Measurements from ENCODE around the gene CTAG1B.
"Not testable (repeated sequence)": the region's sequence is repeated elsewhere in the genome, so short reads cannot be mapped to it uniquely, and the experiment has no call there.

- TF ChIP-seq, protein P1, sequence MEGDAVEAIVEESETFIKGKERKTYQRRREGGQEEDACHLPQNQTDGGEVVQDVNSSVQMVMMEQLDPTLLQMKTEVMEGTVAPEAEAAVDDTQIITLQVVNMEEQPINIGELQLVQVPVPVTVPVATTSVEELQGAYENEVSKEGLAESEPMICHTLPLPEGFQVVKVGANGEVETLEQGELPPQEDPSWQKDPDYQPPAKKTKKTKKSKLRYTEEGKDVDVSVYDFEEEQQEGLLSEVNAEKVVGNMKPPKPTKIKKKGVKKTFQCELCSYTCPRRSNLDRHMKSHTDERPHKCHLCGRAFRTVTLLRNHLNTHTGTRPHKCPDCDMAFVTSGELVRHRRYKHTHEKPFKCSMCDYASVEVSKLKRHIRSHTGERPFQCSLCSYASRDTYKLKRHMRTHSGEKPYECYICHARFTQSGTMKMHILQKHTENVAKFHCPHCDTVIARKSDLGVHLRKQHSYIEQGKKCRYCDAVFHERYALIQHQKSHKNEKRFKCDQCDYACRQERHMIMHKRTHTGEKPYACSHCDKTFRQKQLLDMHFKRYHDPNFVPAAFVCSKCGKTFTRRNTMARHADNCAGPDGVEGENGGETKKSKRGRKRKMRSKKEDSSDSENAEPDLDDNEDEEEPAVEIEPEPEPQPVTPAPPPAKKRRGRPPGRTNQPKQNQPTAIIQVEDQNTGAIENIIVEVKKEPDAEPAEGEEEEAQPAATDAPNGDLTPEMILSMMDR (conservative IDR thresholded peaks at IDR 0.05 in 1 of 2, IDR thresholded peaks at IDR 0.05 in 1 of 2; ENCODE audit: extremely low read depth in 1 of 2, insufficient read depth in 1 of 2, low read depth in 1 of 2, low read length in 2 of 2) = not testable (repeated sequence)
- TF ChIP-seq EZH2 (IDR thresholded peaks at IDR 0.05; ENCODE audit: borderline replicate concordance, low read length) = not testable (repeated sequence)
These were observed 11.9 kb upstream of the CTAG1B start for GRCh38 chrX:154630949-154631348.

All from mammary epithelial cell (primary cell).